ENCODE data around the gene HTT. TPM values are rescaled to one million over a fixed set of nuclear protein-coding genes. Genes with fewer than 3 reads are reported as not detected.
A peak's percentile ranks its signal among the peaks of the same experiment; 100 is the strongest.

The HTT gene
- total RNA-seq, 1 donor from 2014 or later: 38.5 TPM

GRCh38 chr4:3251691-3252479 is 177.4 kb downstream of the HTT start:
- no peak for TF ChIP-seq CTCF (IDR thresholded peaks at IDR 0.05)
- Mint-ChIP-seq H3K36me3 (ENCODE audit: low read depth) (peaks cover 2% of the 10 kb centered on the region), H3K4me3 (ENCODE audit: unreplicated experiment) (no peak overlapping the region), H3K27ac (ENCODE audit: unreplicated experiment) (no peak overlapping the region), H3K9me3 (ENCODE audit: low read depth) (no peaks in the 10 kb centered on the region), H3K27me3 (ENCODE audit: low read depth) (no peaks in the 10 kb centered on the region), H3K4me1 (ENCODE audit: low read depth) (peaks cover 5% of the 10 kb centered on the region)
- peak; percentile 83 for DNase-seq (ENCODE audit: low spot score)

- no peak overlapping the region for H3K4me3 Mint-ChIP-seq (ENCODE audit: unreplicated experiment)
- H3K27me3 Mint-ChIP-seq (ENCODE audit: low read depth): no peaks in the 10 kb centered on the region
- H3K4me1 Mint-ChIP-seq (ENCODE audit: low read depth): peaks cover 5% of the 10 kb centered on the region
- H3K27ac Mint-ChIP-seq (ENCODE audit: unreplicated experiment): no peak overlapping the region
- peaks cover 2% of the 10 kb centered on the region for H3K36me3 Mint-ChIP-seq (ENCODE audit: low read depth)
- no peak for DNase-seq (ENCODE audit: low spot score)
- no peaks in the 10 kb centered on the region for H3K9me3 Mint-ChIP-seq (ENCODE audit: low read depth)
- no peak for TF ChIP-seq CTCF (IDR thresholded peaks at IDR 0.05)
Measured at GRCh38 chr4:3252480-3252828, 178.0 kb downstream of the HTT start.

- no peak for TF ChIP-seq CTCF (IDR thresholded peaks at IDR 0.05)
- Mint-ChIP-seq H3K27ac (ENCODE audit: unreplicated experiment) (no peak overlapping the region), H3K27me3 (ENCODE audit: low read depth) (no peaks in the 10 kb centered on the region), H3K9me3 (ENCODE audit: low read depth) (no peaks in the 10 kb centered on the region), H3K36me3 (ENCODE audit: low read depth) (peaks cover 2% of the 10 kb centered on the region), H3K4me1 (ENCODE audit: low read depth) (peaks cover 5% of the 10 kb centered on the region), H3K4me3 (ENCODE audit: unreplicated experiment) (no peak overlapping the region)
- DNase-seq (ENCODE audit: low spot score): peak; percentile 84
Measured at GRCh38 chr4:3252831-3253641, 178.6 kb downstream of the HTT start.

GRCh38 chr4:3253808-3254207 is 179.3 kb downstream of the HTT start:
- TF ChIP-seq CTCF (IDR thresholded peaks at IDR 0.05): no peak
- peak; percentile 80 for DNase-seq (ENCODE audit: low spot score)
- H3K4me3 Mint-ChIP-seq (ENCODE audit: unreplicated experiment): no peak overlapping the region
- H3K4me1 Mint-ChIP-seq (ENCODE audit: low read depth): peaks cover 5% of the 10 kb centered on the region
- no peaks in the 10 kb centered on the region for H3K27me3 Mint-ChIP-seq (ENCODE audit: low read depth)
- no peak overlapping the region for H3K27ac Mint-ChIP-seq (ENCODE audit: unreplicated experiment)
- no peaks in the 10 kb centered on the region for H3K9me3 Mint-ChIP-seq (ENCODE audit: low read depth)
- H3K36me3 Mint-ChIP-seq (ENCODE audit: low read depth): peaks cover 2% of the 10 kb centered on the region

- Mint-ChIP-seq H3K9me3 (ENCODE audit: low read depth) (no peaks in the 10 kb centered on the region), H3K4me3 (ENCODE audit: unreplicated experiment) (no peak overlapping the region), H3K27me3 (ENCODE audit: low read depth) (no peaks in the 10 kb centered on the region), H3K36me3 (ENCODE audit: low read depth) (peaks cover 2% of the 10 kb centered on the region), H3K27ac (ENCODE audit: unreplicated experiment) (no peak overlapping the region), H3K4me1 (ENCODE audit: low read depth) (peaks cover 5% of the 10 kb centered on the region)
- no peak for TF ChIP-seq CTCF (IDR thresholded peaks at IDR 0.05)
- DNase-seq (ENCODE audit: low spot score): peak; percentile 80
Measured at GRCh38 chr4:3254302-3255131, 180.0 kb downstream of the HTT start.

Measured in chondrocyte (in vitro differentiated cells).